Lung (tissue), 12 donors: ENCODE measurements around the gene PHACTR3. TPM values are rescaled to one million over a fixed set of nuclear protein-coding genes. Genes with fewer than 3 reads are reported as not detected.

ENCODE experiments used
- ATAC-seq: fragments of 200-7000 bp; cut with Tn5 transposase; one replicate; pipeline ENCODE4 v1.9.1; 2020; ENCODE audit warnings: moderate number of reproducible peaks; ENCODE audit not compliant: insufficient read depth, low FRiP score
- DNase-seq, 3 donors: peaks; one replicate each; pipeline ENCODE4 v3.0.0-alpha.2; 2013 to 2017
- H3K27ac ChIP-seq, 2 donors: one replicate each; pipeline ENCODE4 v1.5.1; 2013; ENCODE audit warnings: mild to moderate bottlenecking in 2 of 2, moderate library complexity in 2 of 2, control low read depth in 1 of 2, inconsistent platforms in 1 of 2, low read depth in 1 of 2, low read length in 1 of 2
- H3K27me3 ChIP-seq, 3 donors: one replicate each; pipeline ENCODE4 v1.5.1; 2013; ENCODE audit warnings: low read length in 2 of 3; ENCODE audit not compliant: control insufficient read depth in 3 of 3, insufficient read depth in 3 of 3
- H3K36me3 ChIP-seq, 4 donors: one replicate each; pipeline ENCODE4 v1.5.1; 2013; ENCODE audit warnings: low read length in 4 of 4, mild to moderate bottlenecking in 1 of 4, moderate library complexity in 1 of 4; ENCODE audit not compliant: control insufficient read depth in 4 of 4, insufficient read depth in 4 of 4
- H3K4me1 ChIP-seq, 5 donors: one replicate each; pipeline ENCODE4 v1.5.1; 2013; ENCODE audit warnings: low read length in 5 of 5, mild to moderate bottlenecking in 2 of 5, moderate library complexity in 1 of 5; ENCODE audit not compliant: control insufficient read depth in 5 of 5, insufficient read depth in 5 of 5
- H3K4me3 ChIP-seq: one replicate; pipeline ENCODE4 v1.5.1; 2013; ENCODE audit warnings: mild to moderate bottlenecking, control low read depth, moderate library complexity
- H3K9ac ChIP-seq, 2 donors: one replicate each; pipeline ENCODE4 v1.5.1; 2013; ENCODE audit warnings: low read length in 2 of 2, control low read depth in 1 of 2; ENCODE audit not compliant: insufficient read depth in 1 of 2
- H3K9me3 ChIP-seq, 4 donors: one replicate each; pipeline ENCODE4 v1.5.1; 2013; ENCODE audit warnings: low read length in 3 of 4, mild to moderate bottlenecking in 1 of 4, moderate library complexity in 1 of 4; ENCODE audit not compliant: control insufficient read depth in 4 of 4, insufficient read depth in 3 of 4
- WGBS, 2 donors: extraction: QIAGEN DNeasy Blood & Tissue Kit; methylation state at CpG; one replicate each; pipeline ENCODE4 v1.1.7; 2013; 5-methylcytosine and 5-hydroxymethylcytosine counted together
- polyA plus RNA-seq, 2 donors: library from polyadenylated mRNA; stranded (reverse); fragments of 200-250 nt; gene quantifications; one replicate each; pipeline ENCODE4 v1.2.1, GENCODE V29; 2013
- total RNA-seq, 2 donors: library from RNA; depleted of rRNA in 1 of 2; stranded (reverse); fragments of >200 nt in 1 of 2; gene quantifications; one replicate each; pipeline ENCODE4 v1.2.1, GENCODE V29; 2014 to 2021
- TF ChIP-seq, protein P1 (sequence below): IDR thresholded peaks from 2 replicates; pipeline ENCODE4 v1.5.1; 2012; ENCODE audit warnings: mild to moderate bottlenecking; ENCODE audit errors: control extremely low read depth, extremely low read depth
- donor health status: control.
- donor health status: control.
- donor health status: Bipolar disorder and iron deficiency.
- donor health status: healthy.
- donor health status: DM: yes; HTN: yes; CAD: no.

The PHACTR3 gene
- total and polyA plus RNA-seq, 4 donors = 3.8 to 12.0 (median 5.9) TPM

- WGBS, 2 donors = 75 to 81% methylated on average over 6 of the region's 6 CpGs
- H3K27ac ChIP-seq = no peak overlapping the region
- no peak overlapping the region for H3K4me3 ChIP-seq
- ATAC-seq (no peak), DNase-seq (no peak)
- H3K4me1 ChIP-seq = peaks cover 0 to 27% (median 0%) of the 10 kb centered on the region in 5 donors
- H3K36me3 ChIP-seq = no peaks in the 10 kb centered on the region
- H3K27me3 ChIP-seq = peaks cover 0 to 23% (median 13%) of the 10 kb centered on the region in 3 donors
- no peak overlapping the region for H3K9ac ChIP-seq
- no peaks in the 10 kb centered on the region for H3K9me3 ChIP-seq
- TF ChIP-seq, protein P1, sequence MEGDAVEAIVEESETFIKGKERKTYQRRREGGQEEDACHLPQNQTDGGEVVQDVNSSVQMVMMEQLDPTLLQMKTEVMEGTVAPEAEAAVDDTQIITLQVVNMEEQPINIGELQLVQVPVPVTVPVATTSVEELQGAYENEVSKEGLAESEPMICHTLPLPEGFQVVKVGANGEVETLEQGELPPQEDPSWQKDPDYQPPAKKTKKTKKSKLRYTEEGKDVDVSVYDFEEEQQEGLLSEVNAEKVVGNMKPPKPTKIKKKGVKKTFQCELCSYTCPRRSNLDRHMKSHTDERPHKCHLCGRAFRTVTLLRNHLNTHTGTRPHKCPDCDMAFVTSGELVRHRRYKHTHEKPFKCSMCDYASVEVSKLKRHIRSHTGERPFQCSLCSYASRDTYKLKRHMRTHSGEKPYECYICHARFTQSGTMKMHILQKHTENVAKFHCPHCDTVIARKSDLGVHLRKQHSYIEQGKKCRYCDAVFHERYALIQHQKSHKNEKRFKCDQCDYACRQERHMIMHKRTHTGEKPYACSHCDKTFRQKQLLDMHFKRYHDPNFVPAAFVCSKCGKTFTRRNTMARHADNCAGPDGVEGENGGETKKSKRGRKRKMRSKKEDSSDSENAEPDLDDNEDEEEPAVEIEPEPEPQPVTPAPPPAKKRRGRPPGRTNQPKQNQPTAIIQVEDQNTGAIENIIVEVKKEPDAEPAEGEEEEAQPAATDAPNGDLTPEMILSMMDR = no peak
These were observed 73.2 kb downstream of the PHACTR3 start for GRCh38 chr20:59677586-59677985.

DNA sequence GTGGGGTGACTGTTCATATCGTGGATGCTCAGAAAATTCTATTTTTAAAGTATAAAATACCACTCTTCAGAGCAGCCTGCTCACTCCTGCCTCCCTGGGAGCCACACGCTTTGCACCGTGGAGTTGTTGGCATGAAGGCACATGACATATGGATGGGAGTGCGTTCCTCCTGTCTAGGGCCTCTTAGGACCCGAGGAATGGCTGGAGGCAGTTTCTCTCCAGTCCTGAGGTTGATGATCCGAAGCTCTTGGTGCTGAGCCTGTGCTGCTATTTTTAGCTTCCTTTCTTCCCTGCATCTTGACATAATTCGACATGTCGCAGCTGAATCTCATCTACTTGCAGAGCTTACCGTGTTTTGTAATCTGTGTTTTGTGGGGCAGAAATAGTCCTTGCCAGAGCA, 73.9 kb downstream of the PHACTR3 start:
- H3K9ac ChIP-seq = no peak overlapping the region
- peaks cover 0 to 27% (median 0%) of the 10 kb centered on the region in 5 donors for H3K4me1 ChIP-seq
- peaks cover 0 to 26% (median 18%) of the 10 kb centered on the region in 3 donors for H3K27me3 ChIP-seq
- ATAC-seq (no peak), DNase-seq (peak; percentile 27 to 71 (median 52))
- H3K27ac ChIP-seq = no peak overlapping the region
- no peaks in the 10 kb centered on the region for H3K9me3 ChIP-seq
- 46 to 60% methylated on average over 9 of the region's 9 CpGs for WGBS, 2 donors
- TF ChIP-seq, protein P1 = no peak
- no peaks in the 10 kb centered on the region for H3K36me3 ChIP-seq
- H3K4me3 ChIP-seq = no peak overlapping the region

DNA sequence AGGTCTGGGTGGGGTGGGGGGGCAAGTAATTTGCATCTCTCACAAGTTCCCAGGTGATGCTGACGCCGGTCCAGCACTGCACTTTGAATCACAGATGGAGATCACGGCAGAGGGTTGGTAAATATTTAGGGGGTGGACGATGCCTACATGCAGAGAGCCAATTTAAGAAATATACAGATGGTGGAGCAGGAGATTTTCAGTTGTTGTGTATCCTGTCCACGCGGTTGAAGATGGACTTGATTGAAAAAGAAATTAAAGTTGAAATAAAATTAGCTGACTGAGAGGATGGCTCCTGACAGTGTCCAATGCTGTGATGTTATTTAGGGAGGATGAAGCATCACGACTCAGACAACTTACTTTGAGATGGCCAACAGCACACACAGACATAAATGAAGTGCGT, 74.6 kb downstream of the PHACTR3 start:
- ATAC-seq (no peak), DNase-seq (no peak)
- no peak overlapping the region for H3K27ac ChIP-seq
- H3K36me3 ChIP-seq = no peaks in the 10 kb centered on the region
- H3K4me3 ChIP-seq = no peak overlapping the region
- H3K4me1 ChIP-seq = peaks cover 0 to 27% (median 0%) of the 10 kb centered on the region in 5 donors
- no peak overlapping the region for H3K9ac ChIP-seq
- 69 to 74% methylated on average over 8 of the region's 8 CpGs for WGBS, 2 donors
- peaks cover 0 to 22% (median 18%) of the 10 kb centered on the region in 3 donors for H3K27me3 ChIP-seq
- no peaks in the 10 kb centered on the region for H3K9me3 ChIP-seq
- TF ChIP-seq, protein P1 = no peak

- no peak for ATAC-seq
- DNase-seq = no peak
- TF ChIP-seq, protein P1 = no peak
- 86 to 92% methylated on average over 9 of the region's 9 CpGs for WGBS, 2 donors
- H3K36me3 ChIP-seq = no peaks in the 10 kb centered on the region
- peaks cover 0 to 18% (median 15%) of the 10 kb centered on the region in 3 donors for H3K27me3 ChIP-seq
- H3K4me1 ChIP-seq = peaks cover 0 to 27% (median 0%) of the 10 kb centered on the region in 5 donors
- no peak overlapping the region for H3K4me3 ChIP-seq
- H3K9ac ChIP-seq = no peak overlapping the region
- H3K27ac ChIP-seq = no peak overlapping the region
- H3K9me3 ChIP-seq = no peaks in the 10 kb centered on the region
These were observed 75.9 kb downstream of the PHACTR3 start for GRCh38 chr20:59680148-59680650.
